Activated CD4-positive, alpha-beta T cell treated with anti-CD3 and anti-CD28 coated beads, Interleukin-2, amount 10 ng/mL, durations not matched to agents 7 days and 5 days (primary cell): ENCODE data around the gene OR2AT4. TPM values are rescaled to one million over a fixed set of nuclear protein-coding genes. Genes with fewer than 3 reads are reported as not detected.
"Not testable (repeated sequence)": the region's sequence is repeated elsewhere in the genome, so short reads cannot be mapped to it uniquely, and the experiment has no call there.

Experiments
- CTCF ChIA-PET: fragments of 350-600 bp; sonication (Branson Sonifier 250); formaldehyde crosslinking; loops from one replicate; lab custom pipeline; 2021; ENCODE audit warnings: antibody characterized with exemption; lab: Charles Lee
- POLR2A ChIA-PET: fragments of 350-600 bp; sonication (Branson Sonifier 250); formaldehyde crosslinking; loops from one replicate; lab custom pipeline; 2021; ENCODE audit warnings: antibody characterized with exemption; lab: Charles Lee
- DNase-seq: peaks from one replicate; pipeline ENCODE4 v3.0.0-alpha.2; 2020
- H3K27ac Mint-ChIP-seq: one replicate; pipeline ENCODE4 v1.8.0; 2021; ENCODE audit warnings: mild to moderate bottlenecking, moderate library complexity, mixed read lengths
- H3K27me3 Mint-ChIP-seq: one replicate; pipeline ENCODE4 v1.8.0; 2021; ENCODE audit warnings: mixed read lengths
- H3K36me3 Mint-ChIP-seq: one replicate; pipeline ENCODE4 v1.8.0; 2021; ENCODE audit warnings: low read depth, mixed read lengths
- H3K4me1 Mint-ChIP-seq: one replicate; pipeline ENCODE4 v1.8.0; 2021; ENCODE audit warnings: mixed read lengths
- H3K4me3 Mint-ChIP-seq: one replicate; pipeline ENCODE4 v1.8.0; 2021; ENCODE audit warnings: mild to moderate bottlenecking, moderate library complexity, mixed read lengths
- H3K9me3 Mint-ChIP-seq: one replicate; pipeline ENCODE4 v1.8.0; 2021; ENCODE audit warnings: mixed read lengths
- total RNA-seq, 2 experiments: library from RNA; stranded (reverse); gene quantifications; one replicate each; pipeline ENCODE4 v1.2.3, GENCODE V29; 2021

OR2AT4 gene
- total RNA-seq, 2 experiments from 2014 or later, result not detected

DNA sequence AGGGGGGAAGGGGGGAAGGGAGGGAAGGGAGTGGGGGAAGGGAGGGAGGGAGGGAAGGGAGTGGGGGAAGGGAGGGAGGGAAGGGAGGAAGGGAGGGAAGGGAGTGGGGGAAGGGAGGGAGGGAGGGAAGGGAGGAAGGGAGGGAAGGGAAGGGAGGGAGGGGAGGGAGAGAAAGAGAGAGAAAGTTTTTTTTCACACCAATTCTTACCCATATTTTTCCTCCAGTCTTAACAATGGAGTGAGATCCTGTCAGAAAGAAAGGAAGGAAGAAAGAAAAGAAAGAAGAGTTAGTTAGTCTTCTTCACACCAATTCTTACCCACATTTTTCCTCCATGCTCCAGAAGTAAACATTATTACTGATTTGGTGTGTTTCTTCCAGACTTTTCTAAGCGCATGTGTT lies 3.0 kb upstream of the OR2AT4 start:
- Mint-ChIP-seq H3K9me3 (no peaks in the 10 kb centered on the region), H3K27me3 (peaks cover 25% of the 10 kb centered on the region), H3K4me1 (no peaks in the 10 kb centered on the region), H3K4me3 (no peak overlapping the region), H3K36me3 (no peaks in the 10 kb centered on the region), H3K27ac (no peak overlapping the region)
- ChIA-PET CTCF (interaction anchor here (0.6 kb wide), 1 partner anchor 114 kb away, joined by 3 read pairs; no protein-coding TSS in a partner anchor), POLR2A (no interaction called here)
- DNase-seq, result no peak

DNA sequence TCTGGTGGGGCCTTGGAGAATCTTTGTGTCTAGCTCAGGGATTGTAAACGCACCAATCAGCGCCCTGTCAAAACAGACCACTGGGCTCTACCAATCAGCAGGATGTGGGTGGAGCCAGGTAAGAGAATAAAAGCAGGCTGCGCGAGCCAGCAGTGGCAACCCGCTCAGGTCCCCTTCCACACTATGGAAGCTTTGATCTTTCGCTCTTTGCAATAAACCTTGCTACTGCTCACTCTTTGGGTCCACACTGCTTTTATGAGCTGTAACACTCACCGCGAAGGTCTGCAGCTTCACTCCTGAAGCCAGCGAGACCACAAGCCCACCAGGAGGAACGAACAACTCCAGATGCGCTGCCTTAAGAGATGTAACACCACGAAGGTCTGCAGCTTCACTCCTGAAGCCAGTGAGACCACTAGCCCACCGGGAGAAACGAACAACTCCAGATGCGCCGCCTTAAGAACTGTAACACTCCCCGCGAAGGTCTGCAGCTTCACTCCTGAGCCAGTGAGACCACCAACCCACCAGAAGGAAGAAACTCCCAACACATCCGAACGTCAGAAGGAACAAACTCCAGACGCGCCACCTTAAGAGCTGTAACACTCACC lies 2.3 kb upstream of the OR2AT4 start:
- H3K27ac Mint-ChIP-seq, H3K4me3 Mint-ChIP-seq, H3K36me3 Mint-ChIP-seq, DNase-seq, H3K9me3 Mint-ChIP-seq, H3K4me1 Mint-ChIP-seq, POLR2A ChIA-PET: not testable (repeated sequence)
- peaks cover 27% of the 10 kb centered on the region for H3K27me3 Mint-ChIP-seq
- CTCF ChIA-PET, result interaction anchor here (0.6 to 1.0 kb wide), 2 partner anchors 76 to 115 kb away, joined by 3 read pairs; no protein-coding TSS in a partner anchor

DNA sequence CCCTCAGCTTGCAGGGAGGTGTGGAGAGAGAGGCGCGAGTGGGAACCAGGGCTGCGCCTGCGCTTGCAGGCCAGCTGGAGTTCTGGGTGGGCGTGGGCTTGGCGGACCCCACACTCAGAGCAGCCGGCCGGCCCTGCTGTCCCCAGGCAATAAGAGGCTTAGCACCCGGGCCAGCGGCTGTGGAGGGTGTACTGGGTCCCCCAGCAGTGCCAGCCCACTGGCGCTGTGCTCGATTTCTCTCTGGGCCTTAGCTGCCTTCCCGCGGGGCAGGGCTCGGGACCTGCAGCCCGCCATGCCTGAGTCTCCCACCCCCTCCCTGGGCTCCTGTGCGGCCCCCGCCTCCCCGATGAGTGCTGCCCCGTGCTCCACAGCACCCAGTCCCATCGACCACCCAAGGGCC lies 1.5 kb upstream of the OR2AT4 start:
- H3K4me3 Mint-ChIP-seq, POLR2A ChIA-PET, H3K4me1 Mint-ChIP-seq, DNase-seq, H3K27ac Mint-ChIP-seq, H3K36me3 Mint-ChIP-seq, H3K9me3 Mint-ChIP-seq: not testable (repeated sequence)
- peaks cover 24% of the 10 kb centered on the region for H3K27me3 Mint-ChIP-seq
- CTCF ChIA-PET, result interaction anchor here (1.0 kb wide), 1 partner anchor 76 kb away, joined by 3 read pairs; no protein-coding TSS in a partner anchor

DNA sequence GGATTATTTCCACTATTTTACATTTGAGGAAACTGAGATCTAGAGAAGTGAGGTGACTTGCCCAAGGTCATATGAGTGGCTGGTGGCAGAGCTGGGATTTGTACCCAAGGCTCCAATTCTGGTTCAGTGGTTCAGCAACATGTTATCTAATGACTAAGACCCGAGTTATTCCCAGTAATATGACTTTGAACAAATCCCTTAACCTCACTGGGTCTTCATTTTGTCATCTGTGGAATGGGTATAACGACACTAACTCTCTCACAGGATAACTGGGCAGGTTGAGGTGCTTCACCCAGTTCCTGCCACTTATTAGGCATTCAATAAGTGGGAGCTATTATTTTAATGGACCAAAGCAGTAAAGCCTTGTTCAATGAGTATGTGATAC lies 489 bp upstream of the OR2AT4 start:
- Mint-ChIP-seq H3K4me3 (no peak overlapping the region), H3K27ac (no peak overlapping the region), H3K9me3 (no peaks in the 10 kb centered on the region), H3K27me3 (peaks cover 22% of the 10 kb centered on the region), H3K36me3 (no peaks in the 10 kb centered on the region), H3K4me1 (no peaks in the 10 kb centered on the region)
- ChIA-PET CTCF (no interaction called here), POLR2A (no interaction called here)
- DNase-seq, result no peak

DNA sequence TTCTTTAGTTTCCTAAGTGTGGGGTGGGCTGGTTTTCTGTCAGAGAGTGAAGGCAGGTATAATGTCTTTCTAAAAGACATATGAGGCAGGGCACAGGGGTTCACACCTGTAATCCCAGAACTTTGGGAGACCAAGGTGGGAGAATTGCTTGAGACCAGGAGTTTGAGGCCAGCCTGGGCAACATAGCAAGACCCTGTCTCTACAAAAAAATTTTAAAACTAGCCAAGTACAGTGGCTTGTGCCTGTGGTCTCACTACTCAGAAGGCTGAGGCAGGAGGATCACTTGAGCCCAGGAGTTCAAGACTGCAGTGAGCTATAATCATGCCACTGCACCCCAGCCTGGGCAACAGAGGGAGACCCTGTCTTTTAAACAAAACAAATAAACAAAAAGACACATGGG lies 2.3 kb downstream of the OR2AT4 start:
- H3K4me3 Mint-ChIP-seq, POLR2A ChIA-PET, H3K36me3 Mint-ChIP-seq, H3K9me3 Mint-ChIP-seq, H3K27ac Mint-ChIP-seq, H3K4me1 Mint-ChIP-seq, CTCF ChIA-PET, DNase-seq: not testable (repeated sequence)
- H3K27me3 Mint-ChIP-seq, result peaks cover 28% of the 10 kb centered on the region

DNA sequence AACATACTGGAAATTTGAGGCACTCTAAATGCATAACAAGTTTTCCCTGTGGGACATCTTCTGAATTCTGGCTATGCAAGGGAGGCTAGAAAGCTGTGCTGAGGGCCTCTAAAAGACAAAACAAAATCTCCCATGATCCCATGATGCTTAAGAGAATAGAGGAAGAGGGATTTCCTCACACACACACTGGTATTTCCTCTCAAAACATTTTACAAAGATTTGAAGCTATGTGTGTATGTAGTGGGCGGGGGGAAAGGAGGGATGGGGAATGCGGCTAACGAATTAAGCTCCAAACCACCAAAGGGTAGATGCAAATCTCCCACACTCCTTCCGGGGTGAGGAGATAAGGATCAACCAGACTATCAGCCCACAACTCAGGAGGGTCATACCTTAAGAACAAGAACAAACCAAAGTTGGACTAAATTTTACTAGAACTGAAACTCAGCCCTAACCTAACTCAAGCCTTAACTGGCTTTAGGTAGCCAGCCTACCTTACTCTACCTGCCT lies 6.0 kb downstream of the OR2AT4 start:
- H3K27me3 Mint-ChIP-seq, result peaks cover 44% of the 10 kb centered on the region
- no peak overlapping the region for H3K27ac Mint-ChIP-seq
- ChIA-PET CTCF (no interaction called here), POLR2A (no interaction called here)
- H3K9me3 Mint-ChIP-seq, result peaks cover 4% of the 10 kb centered on the region
- DNase-seq, result no peak
- H3K4me3 Mint-ChIP-seq, result no peak overlapping the region
- no peaks in the 10 kb centered on the region for H3K4me1 Mint-ChIP-seq
- H3K36me3 Mint-ChIP-seq, result no peaks in the 10 kb centered on the region

DNA sequence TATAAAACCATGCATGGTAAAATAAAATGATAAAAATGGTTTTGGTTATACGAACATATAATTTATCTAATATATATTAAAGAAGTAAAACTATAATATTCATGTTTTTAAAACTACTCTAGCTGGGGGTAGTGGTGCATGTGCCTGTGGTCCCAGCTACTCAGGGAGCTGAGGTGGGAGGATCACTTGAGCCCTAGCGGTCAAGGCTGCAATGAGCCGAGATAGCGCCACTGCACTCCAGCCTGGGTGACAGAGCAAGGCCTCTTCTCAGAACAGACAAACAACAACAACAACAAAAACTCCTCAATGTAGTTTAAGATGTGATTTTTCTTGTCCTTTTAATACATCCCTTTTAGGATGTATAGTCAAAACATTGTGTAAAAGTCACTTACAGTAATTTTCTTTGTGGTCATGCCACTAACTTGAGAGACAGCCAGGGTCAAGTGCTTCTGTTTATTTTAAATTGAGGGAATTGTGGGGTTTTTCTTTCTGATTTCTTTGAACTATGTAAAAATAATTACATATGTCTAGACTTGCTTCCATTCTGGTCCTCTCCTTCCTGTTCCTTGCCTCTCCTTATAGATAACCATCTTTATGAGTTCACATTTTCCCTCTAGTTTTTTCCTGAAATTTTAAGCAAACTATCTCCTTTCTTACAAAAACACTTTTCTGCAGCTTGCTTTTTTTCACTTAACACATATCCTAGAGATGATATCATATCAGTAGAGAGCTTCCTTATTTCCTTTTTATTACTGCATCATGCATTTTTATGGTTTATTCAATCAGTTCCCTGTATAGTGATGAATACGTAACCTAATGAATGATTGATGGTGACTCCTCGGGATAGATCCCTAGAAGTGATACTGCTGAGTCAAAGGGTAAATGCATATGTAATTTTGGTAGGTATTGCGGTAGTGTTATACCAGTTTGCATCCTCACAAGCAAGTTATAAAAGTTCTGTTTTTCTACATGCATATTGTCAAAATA lies 9.1 kb downstream of the OR2AT4 start:
- CTCF ChIA-PET, result no interaction called here
- Mint-ChIP-seq H3K9me3 (peaks cover 4% of the 10 kb centered on the region), H3K27me3 (peaks cover 50% of the 10 kb centered on the region), H3K36me3 (no peaks in the 10 kb centered on the region), H3K4me1 (no peaks in the 10 kb centered on the region), H3K27ac (no peak overlapping the region), H3K4me3 (no peak overlapping the region)
- DNase-seq, result no peak
- POLR2A ChIA-PET, result no interaction called here

DNA sequence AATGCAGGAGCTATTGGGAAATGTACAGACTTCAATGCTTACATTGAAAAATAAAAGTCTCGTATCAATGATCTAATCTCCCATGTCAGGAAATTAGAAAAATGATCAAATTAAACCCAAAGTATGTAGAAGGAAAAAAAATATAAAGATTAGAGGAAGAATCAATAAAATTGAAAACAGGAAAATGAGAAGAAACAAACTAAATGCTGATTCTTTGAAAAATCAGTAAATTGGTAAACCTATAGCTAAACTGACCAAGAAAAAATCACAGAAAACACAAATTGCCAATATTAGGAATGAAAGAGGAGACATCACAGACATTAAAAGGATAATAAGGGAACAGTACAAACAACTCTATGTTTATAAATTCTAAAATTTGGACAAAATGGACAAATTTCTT lies 11.8 kb downstream of the OR2AT4 start:
- Mint-ChIP-seq H3K36me3 (no peaks in the 10 kb centered on the region), H3K27ac (no peak overlapping the region), H3K4me3 (no peak overlapping the region), H3K4me1 (no peaks in the 10 kb centered on the region), H3K27me3 (peaks cover 47% of the 10 kb centered on the region), H3K9me3 (no peaks in the 10 kb centered on the region)
- ChIA-PET POLR2A (no interaction called here), CTCF (interaction anchor here (1.4 kb wide), 1 partner anchor 30 kb away, joined by 3 read pairs; no protein-coding TSS in a partner anchor)
- DNase-seq, result no peak

DNA sequence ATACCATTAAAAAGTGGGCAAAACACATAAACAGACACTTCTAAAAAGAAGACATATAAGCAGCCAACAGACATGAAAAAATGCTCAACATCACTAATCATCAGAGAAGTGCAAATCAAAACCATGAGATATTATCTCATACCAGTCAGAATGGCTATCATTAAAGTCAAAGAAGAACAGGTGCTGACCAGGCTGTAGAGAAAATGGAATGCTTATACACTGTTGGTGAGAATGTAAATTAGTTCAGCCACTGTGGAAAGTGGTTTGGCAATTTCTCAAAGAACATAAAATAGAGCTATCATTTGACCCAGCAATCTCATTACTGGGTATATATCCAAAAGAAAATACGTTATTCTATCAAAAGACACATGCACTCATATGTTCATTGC lies 13.5 kb downstream of the OR2AT4 start:
- Mint-ChIP-seq H3K9me3 (no peaks in the 10 kb centered on the region), H3K27me3 (peaks cover 50% of the 10 kb centered on the region), H3K27ac (no peak overlapping the region), H3K4me1 (no peaks in the 10 kb centered on the region), H3K36me3 (no peaks in the 10 kb centered on the region), H3K4me3 (no peak overlapping the region)
- ChIA-PET CTCF (interaction anchor here (0.6 kb wide), 1 partner anchor 139 kb away, joined by 3 read pairs; no protein-coding TSS in a partner anchor), POLR2A (no interaction called here)
- no peak for DNase-seq

DNA sequence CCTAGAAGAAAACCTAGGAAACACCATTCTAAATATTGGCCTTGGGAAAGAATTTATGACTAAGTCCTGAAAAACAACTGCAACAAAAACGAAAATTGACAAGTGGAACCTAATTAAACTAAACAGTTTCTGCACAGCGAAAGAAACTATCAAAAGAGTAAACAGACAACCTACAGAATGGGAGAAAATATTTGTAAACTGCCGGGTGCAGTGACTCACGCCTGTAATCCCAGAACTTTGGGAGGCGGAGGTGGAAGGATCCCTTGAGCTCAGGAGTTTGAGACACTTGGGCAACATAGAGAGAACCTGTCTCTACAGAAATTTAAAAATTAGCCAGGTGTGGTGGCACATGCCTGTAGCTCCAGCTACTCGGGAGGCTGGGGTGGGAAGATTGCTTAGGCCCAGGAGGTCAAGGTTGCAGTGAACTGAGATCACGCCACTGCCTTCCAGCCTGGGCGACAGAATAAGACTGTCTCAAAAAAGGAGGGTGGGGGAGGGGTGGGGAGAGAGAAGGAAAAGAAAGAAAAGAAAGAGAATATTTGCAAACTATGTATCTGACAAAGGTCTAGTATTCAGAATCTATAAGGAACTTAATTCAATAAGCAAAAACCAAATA lies 14.0 kb downstream of the OR2AT4 start:
- H3K27ac Mint-ChIP-seq, result no peak overlapping the region
- H3K4me1 Mint-ChIP-seq, result no peaks in the 10 kb centered on the region
- ChIA-PET CTCF (no interaction called here), POLR2A (no interaction called here)
- H3K9me3 Mint-ChIP-seq, result no peaks in the 10 kb centered on the region
- no peak overlapping the region for H3K4me3 Mint-ChIP-seq
- no peak for DNase-seq
- peaks cover 47% of the 10 kb centered on the region for H3K27me3 Mint-ChIP-seq
- H3K36me3 Mint-ChIP-seq, result no peaks in the 10 kb centered on the region

DNA sequence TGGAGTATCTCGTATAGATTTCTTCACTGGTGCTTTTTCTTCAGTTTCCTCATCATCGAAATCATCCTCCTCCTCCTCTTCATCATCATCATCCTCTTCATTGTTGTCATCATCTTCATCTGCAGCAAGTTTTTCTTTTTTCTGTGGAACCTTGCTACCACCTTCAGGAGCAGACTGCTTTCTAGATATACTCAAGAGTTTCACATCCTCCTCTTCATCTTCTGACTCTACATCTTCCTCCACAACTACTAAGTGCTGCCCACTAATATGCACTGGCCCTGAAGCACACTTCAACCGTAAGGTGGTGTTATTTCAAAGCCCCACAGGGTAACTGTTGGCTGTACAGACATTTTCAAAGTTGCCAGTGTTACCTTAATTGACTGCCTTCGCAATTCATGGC lies 17.1 kb downstream of the OR2AT4 start:
- ChIA-PET POLR2A (no interaction called here), CTCF (no interaction called here)
- H3K36me3 Mint-ChIP-seq, result no peaks in the 10 kb centered on the region
- no peaks in the 10 kb centered on the region for H3K4me1 Mint-ChIP-seq
- H3K27me3 Mint-ChIP-seq, result peaks cover 40% of the 10 kb centered on the region
- no peak overlapping the region for H3K4me3 Mint-ChIP-seq
- no peak for DNase-seq
- H3K9me3 Mint-ChIP-seq, result no peaks in the 10 kb centered on the region
- no peak overlapping the region for H3K27ac Mint-ChIP-seq

DNA sequence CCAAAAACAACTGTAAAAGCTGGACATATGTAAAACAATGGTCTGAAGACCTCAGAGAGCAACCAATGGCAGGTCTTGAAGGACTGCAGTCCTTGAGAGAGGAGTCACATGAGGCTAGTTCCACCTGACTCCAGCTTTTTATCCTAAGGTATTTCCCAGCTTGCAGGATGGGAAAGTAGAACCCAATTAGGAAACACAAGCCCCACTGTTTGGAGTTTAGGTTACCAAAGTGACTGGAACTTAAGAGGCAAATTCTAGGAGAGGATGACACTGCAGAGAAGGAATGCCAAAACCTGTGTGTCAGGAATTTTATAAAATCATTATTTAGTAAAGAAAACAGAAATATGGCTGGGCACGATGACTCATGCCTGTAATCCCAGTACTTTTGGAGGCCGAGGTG lies 18.4 kb downstream of the OR2AT4 start:
- Mint-ChIP-seq H3K4me3 (no peak overlapping the region), H3K27ac (no peak overlapping the region), H3K9me3 (no peaks in the 10 kb centered on the region), H3K4me1 (no peaks in the 10 kb centered on the region), H3K27me3 (peaks cover 35% of the 10 kb centered on the region), H3K36me3 (no peaks in the 10 kb centered on the region)
- CTCF ChIA-PET, result no interaction called here
- no peak for DNase-seq
- POLR2A ChIA-PET, result no interaction called here

DNA sequence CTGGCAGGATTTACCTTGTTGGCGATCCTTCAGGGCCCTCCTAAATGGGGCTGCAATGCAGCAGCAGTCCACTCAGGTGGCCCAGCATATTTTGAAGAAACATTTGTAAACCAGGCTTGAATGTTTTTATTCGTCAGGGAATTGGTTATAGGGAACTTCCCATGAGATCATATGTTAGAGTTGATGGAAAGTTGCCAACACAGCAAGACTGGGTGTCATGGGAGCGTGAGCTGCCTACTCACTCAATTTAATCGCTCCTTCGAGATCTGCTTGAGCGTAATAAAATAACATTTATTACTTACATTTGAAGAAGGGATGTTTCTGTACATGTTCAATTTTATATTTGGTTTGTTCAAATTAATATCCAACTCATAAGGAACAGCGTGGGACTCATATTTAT lies 19.4 kb downstream of the OR2AT4 start:
- no peak overlapping the region for H3K27ac Mint-ChIP-seq
- POLR2A ChIA-PET, result no interaction called here
- no peaks in the 10 kb centered on the region for H3K36me3 Mint-ChIP-seq
- peaks cover 37% of the 10 kb centered on the region for H3K27me3 Mint-ChIP-seq
- no peak overlapping the region for H3K4me3 Mint-ChIP-seq
- no peaks in the 10 kb centered on the region for H3K4me1 Mint-ChIP-seq
- DNase-seq, result no peak
- no peaks in the 10 kb centered on the region for H3K9me3 Mint-ChIP-seq
- CTCF ChIA-PET, result no interaction called here
